KBM-7 (cell line): ENCODE measurements around the gene DENND1C.

ENCODE experiments used
- DNase-seq: peaks from one replicate; pipeline ENCODE4 v3.0.0-alpha.2; 2015
- in situ Hi-C: fragments of 300-500 bp; cut with MboI; formaldehyde crosslinking; loops from 2 replicates; pipeline ENCODE4 v1.14.3; 2020; ENCODE audit warnings: low sequenced_read_pairs, low pct_unique_long_range_greater_than_20kb, mixed read lengths

The DENND1C gene

GRCh38 chr19:6483235-6483634, 1.6 kb upstream of the DENND1C start:
- in situ Hi-C loops = no loop called here
- no peak for DNase-seq

GRCh38 chr19:6482343-6482686, 728 bp upstream of the DENND1C start:
- DNase-seq = no peak

GRCh38 chr19:6480848-6481415, 655 bp downstream of the DENND1C start:
- in situ Hi-C loops = no loop called here
- DNase-seq = no peak

More at GRCh38 chr19:6482343-6482686, 728 bp upstream of the DENND1C start:
- in situ Hi-C loops = no loop called here

- no peak for DNase-seq
- in situ Hi-C loops = no loop called here
These were observed 1.7 kb downstream of the DENND1C start for GRCh38 chr19:6479836-6480398.

- DNase-seq = no peak
- in situ Hi-C loops = no loop called here
These were observed 2.8 kb downstream of the DENND1C start for GRCh38 chr19:6478815-6479214.

GRCh38 chr19:6476896-6477431, 4.6 kb downstream of the DENND1C start:
- DNase-seq = no peak
- in situ Hi-C loops = no loop called here

- DNase-seq = no peak
- in situ Hi-C loops = no loop called here
These were observed 5.3 kb downstream of the DENND1C start for GRCh38 chr19:6476155-6476895.

- no peak for DNase-seq
- in situ Hi-C loops = no loop called here
These were observed 6.1 kb downstream of the DENND1C start for GRCh38 chr19:6475321-6476108.

- DNase-seq = no peak
- in situ Hi-C loops = no loop called here
These were observed 7.9 kb downstream of the DENND1C start for GRCh38 chr19:6473647-6474046.

- in situ Hi-C loops = no loop called here
- no peak for DNase-seq
These were observed 8.9 kb downstream of the DENND1C start for GRCh38 chr19:6472713-6473112.

GRCh38 chr19:6471076-6471475, 10.5 kb downstream of the DENND1C start:
- DNase-seq = no peak
- in situ Hi-C loops = no loop called here

GRCh38 chr19:6470173-6470572, 11.4 kb downstream of the DENND1C start:
- in situ Hi-C loops = no loop called here

GRCh38 chr19:6467384-6467783, 14.2 kb downstream of the DENND1C start:
- in situ Hi-C loops = no loop called here

More at GRCh38 chr19:6470173-6470572, 11.4 kb downstream of the DENND1C start:
- no peak for DNase-seq

GRCh38 chr19:6466526-6467248, 14.9 kb downstream of the DENND1C start:
- no peak for DNase-seq
- in situ Hi-C loops = no loop called here

More at GRCh38 chr19:6467384-6467783, 14.2 kb downstream of the DENND1C start:
- DNase-seq = no peak

GRCh38 chr19:6465663-6466062, 15.9 kb downstream of the DENND1C start:
- in situ Hi-C loops = no loop called here
- DNase-seq = no peak

- no peak for DNase-seq
- in situ Hi-C loops = no loop called here
These were observed 16.6 kb downstream of the DENND1C start for GRCh38 chr19:6465006-6465405.

GRCh38 chr19:6464070-6464873, 17.3 kb downstream of the DENND1C start, which contains the start of gene CRB3:
Gene CRB3 (plus strand): TSS chr19:6464271. CDS start chr19:6464702, 431 bp downstream.
- in situ Hi-C loops = no loop called here
- DNase-seq = no peak
